Natural killer cell (primary cell): ENCODE data around the gene MTG2. TPM values are rescaled to one million over a fixed set of nuclear protein-coding genes. Genes with fewer than 3 reads are reported as not detected.

Experiments used
- ATAC-seq, 3 donors: fragments of 150-1000 bp in 2 of 3; fragments of 200-7000 bp in 1 of 3; cut with Tn5 transposase; 1 replicate in 1 of 3; 2 replicates in 2 of 3; pipeline ENCODE4 v1.10.0; 2021; ENCODE audit warnings: mild to moderate bottlenecking in 2 of 3, moderate library complexity in 2 of 3
- DNase-seq, 2 donors: peaks; one replicate each; pipeline versions ENCODE4 v3.0.0 to v3.0.0-alpha.2; 2013 to 2021; ENCODE audit warnings: mixed read lengths in 1 of 2
- H3K27ac ChIP-seq: one replicate; pipeline ENCODE4 v1.5.1; 2013; ENCODE audit warnings: mild to moderate bottlenecking, low read length
- H3K27me3 ChIP-seq: one replicate; pipeline ENCODE4 v1.6.1; 2013; ENCODE audit warnings: low read length; ENCODE audit not compliant: control insufficient read depth, insufficient read depth
- H3K36me3 ChIP-seq: one replicate; pipeline ENCODE4 v1.6.1; 2013; ENCODE audit warnings: low read length; ENCODE audit not compliant: control insufficient read depth, insufficient read depth
- H3K4me1 ChIP-seq: one replicate; pipeline ENCODE4 v1.6.1; 2013; ENCODE audit warnings: low read length; ENCODE audit not compliant: control insufficient read depth, insufficient read depth
- H3K4me3 ChIP-seq: one replicate; pipeline ENCODE4 v1.5.1; 2013; ENCODE audit warnings: low read length
- H3K9me3 ChIP-seq: one replicate; pipeline ENCODE4 v1.6.1; 2013; ENCODE audit warnings: low read length; ENCODE audit not compliant: control insufficient read depth, insufficient read depth
- H3K27ac Mint-ChIP-seq, 2 donors: one replicate each; pipeline ENCODE4 v1.8.0; 2022; ENCODE audit warnings: mild to moderate bottlenecking in 2 of 2, mixed read lengths in 2 of 2, moderate library complexity in 1 of 2
- H3K27me3 Mint-ChIP-seq, 2 donors: one replicate each; pipeline ENCODE4 v1.8.0; 2022; ENCODE audit warnings: low read depth in 2 of 2, mixed read lengths in 2 of 2
- H3K36me3 Mint-ChIP-seq: one replicate; pipeline ENCODE4 v1.8.0; 2022; ENCODE audit warnings: mixed read lengths
- H3K4me1 Mint-ChIP-seq, 2 donors: one replicate each; pipeline ENCODE4 v1.8.0; 2022; ENCODE audit warnings: mixed read lengths in 2 of 2
- H3K4me3 Mint-ChIP-seq: one replicate; pipeline ENCODE4 v1.8.0; 2022; ENCODE audit warnings: mild to moderate bottlenecking, moderate library complexity, mixed read lengths
- H3K9me3 Mint-ChIP-seq, 2 donors: one replicate each; pipeline ENCODE4 v1.8.0; 2022; ENCODE audit warnings: mixed read lengths in 2 of 2
- WGBS: methylation state at CpG from one replicate; pipeline ENCODE4 v1.1.7; 2013; ENCODE audit warnings: missing lambda C conversion rate; ENCODE audit not compliant: insufficient coverage; 5-methylcytosine and 5-hydroxymethylcytosine counted together
- intact Hi-C: fragments of 100-400 bp; cut with micrococcal nuclease; formaldehyde crosslinking; loops from one replicate; pipeline ENCODE4 v1.14.2; 2022
- total RNA-seq, 4 donors: library from RNA; stranded (reverse); fragments of 120-200 nt in 1 of 4; gene quantifications; one replicate each; pipeline versions ENCODE4 v1.2.3 to v1.2.4, GENCODE V29; 2013 to 2022
- TF ChIP-seq, protein P1 (sequence below): fragments of 200-600 bp; IDR thresholded peaks from one replicate; pipeline ENCODE4 v1.8.0; 2022; ENCODE audit warnings: antibody characterized with exemption

The MTG2 gene
- total RNA-seq, 3 donors from 2014 or later (not counting 1 experiment from before 2014, with no cell fraction given) = 16.8 to 25.8 (median 25.3) TPM

DNA sequence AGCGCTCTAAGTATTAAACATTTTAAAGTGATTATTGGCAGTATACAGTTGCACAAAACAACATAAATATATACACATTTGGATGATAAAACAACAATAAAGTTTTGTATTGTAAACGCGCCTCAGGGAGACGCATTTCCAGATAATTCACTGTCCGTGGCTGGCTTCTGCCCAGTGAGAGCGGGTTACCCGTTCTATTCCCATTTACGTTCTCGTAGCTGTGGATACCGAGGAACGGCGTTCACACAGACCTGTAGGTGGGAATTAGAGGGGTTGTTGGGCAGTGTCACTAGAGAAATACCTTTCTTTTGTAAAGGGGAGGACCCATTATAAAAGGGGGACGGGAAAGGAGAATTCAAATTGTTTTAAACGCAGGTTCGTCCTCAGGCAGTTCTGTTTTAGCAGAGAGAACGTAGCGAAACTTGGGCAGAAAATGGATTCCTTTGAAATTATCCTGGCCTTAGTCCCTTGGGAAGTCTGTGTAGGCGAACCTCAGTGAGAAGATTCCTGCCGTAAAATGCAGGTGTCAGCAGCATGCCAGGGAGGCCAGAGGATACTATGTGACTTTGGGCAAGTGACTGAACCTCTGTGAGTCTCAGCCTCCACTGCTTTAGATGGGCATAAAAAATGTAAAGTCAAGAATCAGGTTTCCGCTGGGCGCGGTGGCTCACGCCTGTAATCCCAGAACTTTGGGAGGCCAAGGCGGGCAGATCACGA, 756 bp downstream of the MTG2 start:
- intact Hi-C loops = loop anchor here (2.0 kb wide), 2 partner anchors 41 to 55 kb away; partner anchors contain the start of genes OSBPL2, PSMA7 and SS18L1
- ATAC-seq (no peak), DNase-seq (no peak)
- H3K9me3 ChIP-seq = no peaks in the 10 kb centered on the region
- no peaks in the 10 kb centered on the region for H3K36me3 ChIP-seq
- no peaks in the 10 kb centered on the region for H3K27me3 ChIP-seq
- H3K4me1 ChIP-seq = peaks cover 14% of the 10 kb centered on the region
- H3K36me3 Mint-ChIP-seq = no peaks in the 10 kb centered on the region
- TF ChIP-seq, protein P1, sequence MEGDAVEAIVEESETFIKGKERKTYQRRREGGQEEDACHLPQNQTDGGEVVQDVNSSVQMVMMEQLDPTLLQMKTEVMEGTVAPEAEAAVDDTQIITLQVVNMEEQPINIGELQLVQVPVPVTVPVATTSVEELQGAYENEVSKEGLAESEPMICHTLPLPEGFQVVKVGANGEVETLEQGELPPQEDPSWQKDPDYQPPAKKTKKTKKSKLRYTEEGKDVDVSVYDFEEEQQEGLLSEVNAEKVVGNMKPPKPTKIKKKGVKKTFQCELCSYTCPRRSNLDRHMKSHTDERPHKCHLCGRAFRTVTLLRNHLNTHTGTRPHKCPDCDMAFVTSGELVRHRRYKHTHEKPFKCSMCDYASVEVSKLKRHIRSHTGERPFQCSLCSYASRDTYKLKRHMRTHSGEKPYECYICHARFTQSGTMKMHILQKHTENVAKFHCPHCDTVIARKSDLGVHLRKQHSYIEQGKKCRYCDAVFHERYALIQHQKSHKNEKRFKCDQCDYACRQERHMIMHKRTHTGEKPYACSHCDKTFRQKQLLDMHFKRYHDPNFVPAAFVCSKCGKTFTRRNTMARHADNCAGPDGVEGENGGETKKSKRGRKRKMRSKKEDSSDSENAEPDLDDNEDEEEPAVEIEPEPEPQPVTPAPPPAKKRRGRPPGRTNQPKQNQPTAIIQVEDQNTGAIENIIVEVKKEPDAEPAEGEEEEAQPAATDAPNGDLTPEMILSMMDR = no peak
- no peaks in the 10 kb centered on the region for H3K27me3 Mint-ChIP-seq
- H3K4me3 ChIP-seq = peak overlapping the region; percentile 80
- peak overlapping the region; percentile 90 to 98 for H3K27ac Mint-ChIP-seq
- WGBS = 33% methylated on average over 24 of the region's 25 CpGs
- H3K9me3 Mint-ChIP-seq = no peaks in the 10 kb centered on the region
- H3K4me1 Mint-ChIP-seq = peaks cover 14 to 28% of the 10 kb centered on the region in 2 donors
- H3K27ac ChIP-seq = peak overlapping the region; percentile 82
- peak overlapping the region; percentile 86 for H3K4me3 Mint-ChIP-seq

DNA sequence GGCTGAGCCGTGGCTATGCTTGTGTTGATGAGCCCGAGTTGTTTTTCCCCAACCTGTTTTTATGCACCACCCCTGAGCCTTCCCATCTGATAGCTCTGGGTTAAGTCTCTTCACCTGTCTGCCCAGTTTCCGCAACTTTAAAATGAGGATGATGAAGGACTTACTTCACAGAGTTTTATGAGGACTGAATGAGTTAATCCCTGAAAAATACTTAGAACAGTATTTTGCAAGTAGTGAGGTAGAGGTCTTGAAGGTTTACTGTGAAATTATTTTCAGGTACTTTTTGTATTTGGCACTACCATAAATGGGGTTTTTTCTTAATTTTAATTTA, 3.2 kb downstream of the MTG2 start:
- Histone ChIP-seq H3K4me1 (peaks cover 14% of the 10 kb centered on the region), H3K27me3 (no peaks in the 10 kb centered on the region), H3K27ac (no peak overlapping the region), H3K9me3 (no peaks in the 10 kb centered on the region), H3K36me3 (peaks cover 4% of the 10 kb centered on the region), H3K4me3 (no peak overlapping the region)
- no peaks in the 10 kb centered on the region for H3K27me3 Mint-ChIP-seq
- 86% methylated on average over 2 of the region's 3 CpGs for WGBS
- DNase-seq (no peak), ATAC-seq (no peak)
- intact Hi-C loops = no loop called here
- no peak overlapping the region for H3K27ac Mint-ChIP-seq
- peaks cover 14 to 32% of the 10 kb centered on the region in 2 donors for H3K4me1 Mint-ChIP-seq
- H3K36me3 Mint-ChIP-seq = no peaks in the 10 kb centered on the region
- H3K4me3 Mint-ChIP-seq = no peak overlapping the region
- H3K9me3 Mint-ChIP-seq = no peaks in the 10 kb centered on the region
- TF ChIP-seq, protein P1 = no peak

DNA sequence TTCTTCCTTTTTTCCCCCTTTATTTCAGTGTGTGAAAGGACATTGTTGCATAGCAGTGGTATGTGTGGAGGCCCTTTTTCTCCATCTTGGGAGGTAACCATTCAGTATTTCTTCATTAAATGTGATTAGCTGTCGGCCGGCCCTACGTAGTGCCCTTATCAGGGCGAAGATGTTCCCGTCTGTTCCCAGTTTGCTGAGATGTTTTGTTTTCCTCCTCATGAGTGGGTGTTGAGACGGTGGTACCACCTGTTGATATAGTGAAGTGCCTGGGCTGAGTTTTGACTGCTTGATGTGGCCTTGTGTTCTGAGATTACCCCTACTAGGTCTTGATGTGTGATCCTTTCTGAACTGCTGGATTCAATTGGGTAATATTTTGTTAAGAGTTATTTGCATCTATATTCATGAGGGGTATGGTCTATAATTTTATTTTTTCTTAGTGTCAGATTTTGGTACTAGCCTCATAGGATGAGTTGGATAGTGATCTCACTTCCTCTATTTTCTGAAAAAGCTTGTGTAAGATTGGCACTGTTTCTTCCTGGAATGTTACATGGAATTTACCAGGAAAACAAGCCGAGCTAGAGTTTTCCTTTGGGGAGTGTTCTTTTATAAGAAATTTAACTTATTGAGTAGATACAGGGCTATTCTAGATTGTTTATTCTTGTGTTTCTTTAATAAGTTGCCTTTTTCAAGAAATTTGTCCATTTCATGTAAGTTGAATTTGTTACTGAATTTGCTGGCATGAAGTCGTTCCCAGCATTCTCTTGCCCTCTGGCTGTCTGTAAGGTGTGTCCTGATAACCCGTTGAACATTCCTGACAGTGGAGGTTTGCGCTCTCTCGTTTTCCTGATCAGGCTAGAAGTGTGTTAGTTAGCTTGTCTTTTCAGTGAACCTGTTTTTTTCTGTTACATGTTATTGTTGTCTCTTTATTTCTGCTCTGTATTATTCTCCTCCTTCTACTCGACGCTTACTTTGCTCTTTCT, 4.3 kb downstream of the MTG2 start:
- Histone ChIP-seq H3K4me3 (no peak overlapping the region), H3K27me3 (no peaks in the 10 kb centered on the region), H3K36me3 (peaks cover 4% of the 10 kb centered on the region), H3K27ac (no peak overlapping the region), H3K4me1 (peaks cover 14% of the 10 kb centered on the region), H3K9me3 (no peaks in the 10 kb centered on the region)
- no peaks in the 10 kb centered on the region for H3K27me3 Mint-ChIP-seq
- no peak for ATAC-seq
- H3K36me3 Mint-ChIP-seq = no peaks in the 10 kb centered on the region
- TF ChIP-seq, protein P1 = no peak
- no peak for DNase-seq
- no peaks in the 10 kb centered on the region for H3K9me3 Mint-ChIP-seq
- H3K4me1 Mint-ChIP-seq = peaks cover 8 to 26% of the 10 kb centered on the region in 2 donors
- no peak overlapping the region for H3K27ac Mint-ChIP-seq
- intact Hi-C loops = no loop called here
- no peak overlapping the region for H3K4me3 Mint-ChIP-seq
- WGBS = 95% methylated on average over 12 of the region's 13 CpGs
